ENCODE measurements around the gene AUTS2.

GRCh38 chr7:70735313-70735712, 1137.0 kb downstream of the AUTS2 start:
- TF ChIP-seq CHD2 (IDR thresholded peaks at IDR 0.05; ENCODE audit: low read length), result no peak
- TF ChIP-seq EZH2 (IDR thresholded peaks at IDR 0.05; ENCODE audit: low read depth, low read length, severe bottlenecking), result no peak
- TF ChIP-seq SP1 (IDR thresholded peaks at IDR 0.05; ENCODE audit: low read depth, low read length), result no peak
- TF ChIP-seq TEAD4 (IDR thresholded peaks at IDR 0.05; ENCODE audit: low read depth, low read length), result 0 out of 2 replicates have a peak, but pooled peaks have one; percentile 18
- TF ChIP-seq CTCF (IDR thresholded peaks at IDR 0.05; ENCODE audit: control extremely low read depth in 1 of 3, insufficient read depth in 1 of 3, low read depth in 1 of 3, low read length in 3 of 3), result no peak
- no peak for TF ChIP-seq POU5F1 (IDR thresholded peaks at IDR 0.05; ENCODE audit: low read depth, low read length)
- TF ChIP-seq MAX (IDR thresholded peaks at IDR 0.05), result no peak
- TF ChIP-seq FOSL1 (IDR thresholded peaks at IDR 0.05; ENCODE audit: insufficient read depth, low read depth, low read length), result no peak
- TF ChIP-seq POLR2A (IDR thresholded peaks at IDR 0.05; ENCODE audit: control extremely low read depth in 1 of 2, low read depth in 2 of 2, low read length in 2 of 2), result no peak
- no peak for TF ChIP-seq CEBPB (IDR thresholded peaks at IDR 0.05; ENCODE audit: low read depth, low read length)
- no peak for TF ChIP-seq EP300 (IDR thresholded peaks at IDR 0.05; ENCODE audit: borderline replicate concordance in 1 of 2, low read depth in 2 of 2, low read length in 2 of 2)
- TF ChIP-seq YY1 (IDR thresholded peaks at IDR 0.05; ENCODE audit: low read depth, low read length), result no peak
